NCI-H446 treated with DMSO at 0.1 percent for 48 hours (cell line): ENCODE measurements around the gene LEMD3.

Experiments
- DNase-seq: peaks from one replicate; lab custom pipeline; 2025; lab: John Stamatoyannopoulos, UW

The LEMD3 gene

GRCh38 chr12:65208964-65209654 is 39.7 kb downstream of the LEMD3 start:
- DNase-seq, result no peak

GRCh38 chr12:65209655-65210043 is 40.3 kb downstream of the LEMD3 start:
- no peak for DNase-seq

- DNase-seq, result no peak
Observed at GRCh38 chr12:65217086-65217485, 47.7 kb downstream of the LEMD3 start.

- DNase-seq, result no peak
Observed at GRCh38 chr12:65220761-65221160, 51.4 kb downstream of the LEMD3 start.

GRCh38 chr12:65229441-65229840 is 60.1 kb downstream of the LEMD3 start:
- DNase-seq, result no peak

- no peak for DNase-seq
Observed at GRCh38 chr12:65232476-65233077, 63.2 kb downstream of the LEMD3 start.

GRCh38 chr12:65237153-65237552 is 67.8 kb downstream of the LEMD3 start:
- no peak for DNase-seq

- no peak for DNase-seq
Observed at GRCh38 chr12:65238609-65239008, 69.2 kb downstream of the LEMD3 start.

- DNase-seq, result no peak
Observed at GRCh38 chr12:65248656-65249633, 79.6 kb downstream of the LEMD3 start.

GRCh38 chr12:65252515-65252914 is 83.1 kb downstream of the LEMD3 start:
- DNase-seq, result no peak

GRCh38 chr12:65257986-65258385 is 88.6 kb downstream of the LEMD3 start:
- no peak for DNase-seq

GRCh38 chr12:65259501-65259900 is 90.1 kb downstream of the LEMD3 start:
- DNase-seq, result no peak

- no peak for DNase-seq
Observed at GRCh38 chr12:65263777-65264176, 94.4 kb downstream of the LEMD3 start.

GRCh38 chr12:65266408-65266807 is 97.0 kb downstream of the LEMD3 start:
- no peak for DNase-seq

GRCh38 chr12:65269603-65270002 is 100.2 kb downstream of the LEMD3 start:
- DNase-seq, result no peak

GRCh38 chr12:65274602-65275272 is 105.4 kb downstream of the LEMD3 start:
- DNase-seq, result no peak

GRCh38 chr12:65275627-65276026 is 106.2 kb downstream of the LEMD3 start:
- no peak for DNase-seq

GRCh38 chr12:65276916-65277530 is 107.6 kb downstream of the LEMD3 start:
- no peak for DNase-seq

- no peak for DNase-seq
Observed at GRCh38 chr12:65277994-65278575, 108.7 kb downstream of the LEMD3 start.

- DNase-seq, result no peak
Observed at GRCh38 chr12:65278576-65279368, 109.4 kb downstream of the LEMD3 start, which contains the start of gene MSRB3. Gene MSRB3 (plus strand): TSS chr12:65278683. CDS start chr12:65308580, 29,897 bp downstream.
